Activated naive CD8-positive, alpha-beta T cell treated with anti-CD3 and anti-CD28 coated beads for 36 hours (primary cell): Measurements from ENCODE around the gene RXRA. TPM values are rescaled to one million over a fixed set of nuclear protein-coding genes. Genes with fewer than 3 reads are reported as not detected.

Experiments
- DNase-seq: peaks from one replicate; pipeline ENCODE4 v3.0.0; 2021
- H3K27ac Mint-ChIP-seq: one replicate; pipeline ENCODE4 v1.8.0; 2022; ENCODE audit warnings: mild to moderate bottlenecking, moderate library complexity, mixed read lengths
- H3K27me3 Mint-ChIP-seq: one replicate; pipeline ENCODE4 v1.8.0; 2022; ENCODE audit warnings: mild to moderate bottlenecking, mixed read lengths
- H3K36me3 Mint-ChIP-seq: one replicate; pipeline ENCODE4 v1.8.0; 2021; ENCODE audit warnings: mild to moderate bottlenecking, mixed read lengths
- H3K4me1 Mint-ChIP-seq: one replicate; pipeline ENCODE4 v1.8.0; 2021; ENCODE audit warnings: mixed read lengths
- H3K4me3 Mint-ChIP-seq: one replicate; pipeline ENCODE4 v1.8.0; 2022; ENCODE audit warnings: mild to moderate bottlenecking, moderate library complexity, mixed read lengths
- H3K9me3 Mint-ChIP-seq: one replicate; pipeline ENCODE4 v1.8.0; 2022; ENCODE audit warnings: mixed read lengths
- total RNA-seq, 2 experiments: library from RNA; stranded (reverse); gene quantifications; one replicate each; pipeline ENCODE4 v1.2.3, GENCODE V29; 2021

Gene RXRA
- total RNA-seq, 2 experiments from 2014 or later, result 11.0 to 11.4 TPM

GRCh38 chr9:134443174-134444037, 117.2 kb downstream of the RXRA start:
- peak; percentile 88 for DNase-seq
- Mint-ChIP-seq H3K4me3 (no peak overlapping the region), H3K4me1 (peaks cover 7% of the 10 kb centered on the region), H3K27ac (no peak overlapping the region), H3K9me3 (peaks cover 2% of the 10 kb centered on the region), H3K27me3 (peaks cover 30% of the 10 kb centered on the region), H3K36me3 (no peaks in the 10 kb centered on the region)

DNA sequence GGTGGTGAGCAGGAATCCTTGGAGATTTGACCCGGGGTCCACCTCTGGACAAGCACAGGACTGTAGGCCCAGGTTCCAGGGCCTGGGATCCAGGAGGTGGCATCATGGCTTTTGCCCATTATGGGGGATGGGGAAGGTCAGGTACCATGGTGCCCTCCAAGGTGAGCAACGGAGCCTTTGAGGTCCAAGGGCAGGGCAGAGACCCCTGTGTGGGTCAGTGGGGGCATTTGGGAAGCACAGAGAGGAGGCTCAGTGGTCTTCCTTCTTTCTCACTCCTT, 117.7 kb downstream of the RXRA start:
- Mint-ChIP-seq H3K36me3 (no peaks in the 10 kb centered on the region), H3K27ac (no peak overlapping the region), H3K27me3 (peaks cover 30% of the 10 kb centered on the region), H3K4me3 (no peak overlapping the region), H3K4me1 (peaks cover 7% of the 10 kb centered on the region), H3K9me3 (peaks cover 6% of the 10 kb centered on the region)
- DNase-seq, result no peak

DNA sequence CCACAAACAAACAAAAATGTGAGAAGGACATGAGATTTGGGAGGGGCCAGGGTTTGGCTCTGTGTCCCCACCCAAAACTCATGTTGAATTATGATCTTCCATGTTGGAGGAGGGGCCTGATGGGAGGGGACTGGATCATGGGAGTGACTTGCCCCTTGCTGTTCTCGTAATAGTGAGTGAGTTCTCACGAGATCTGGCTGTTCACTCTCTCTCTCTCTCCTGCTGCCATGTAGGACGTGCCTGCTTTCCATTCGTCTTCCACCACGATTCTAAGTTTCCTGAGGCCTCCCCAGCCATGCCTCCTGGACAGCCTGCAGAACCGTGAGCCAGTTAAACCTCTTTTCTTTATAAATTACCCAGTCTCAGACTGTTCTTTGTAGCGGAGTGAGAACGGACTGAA, 118.7 kb downstream of the RXRA start:
- DNase-seq, result no peak
- H3K4me3 Mint-ChIP-seq, result no peak overlapping the region
- H3K27me3 Mint-ChIP-seq, result peaks cover 25% of the 10 kb centered on the region
- H3K36me3 Mint-ChIP-seq, result no peaks in the 10 kb centered on the region
- no peak overlapping the region for H3K27ac Mint-ChIP-seq
- H3K4me1 Mint-ChIP-seq, result peaks cover 9% of the 10 kb centered on the region
- H3K9me3 Mint-ChIP-seq, result peaks cover 10% of the 10 kb centered on the region

- DNase-seq, result peak; percentile 81
- no peak overlapping the region for H3K4me3 Mint-ChIP-seq
- peaks cover 2% of the 10 kb centered on the region for H3K4me1 Mint-ChIP-seq
- H3K27ac Mint-ChIP-seq, result no peak overlapping the region
- peaks cover 10% of the 10 kb centered on the region for H3K9me3 Mint-ChIP-seq
- no peaks in the 10 kb centered on the region for H3K27me3 Mint-ChIP-seq
- no peaks in the 10 kb centered on the region for H3K36me3 Mint-ChIP-seq
Measured at GRCh38 chr9:134449180-134449916, 123.1 kb downstream of the RXRA start.

GRCh38 chr9:134451700-134452458, 125.6 kb downstream of the RXRA start:
- no peak for DNase-seq
- Mint-ChIP-seq H3K9me3 (peaks cover 10% of the 10 kb centered on the region), H3K36me3 (no peaks in the 10 kb centered on the region), H3K4me1 (peaks cover 12% of the 10 kb centered on the region), H3K4me3 (no peak overlapping the region), H3K27ac (no peak overlapping the region), H3K27me3 (no peaks in the 10 kb centered on the region)

DNA sequence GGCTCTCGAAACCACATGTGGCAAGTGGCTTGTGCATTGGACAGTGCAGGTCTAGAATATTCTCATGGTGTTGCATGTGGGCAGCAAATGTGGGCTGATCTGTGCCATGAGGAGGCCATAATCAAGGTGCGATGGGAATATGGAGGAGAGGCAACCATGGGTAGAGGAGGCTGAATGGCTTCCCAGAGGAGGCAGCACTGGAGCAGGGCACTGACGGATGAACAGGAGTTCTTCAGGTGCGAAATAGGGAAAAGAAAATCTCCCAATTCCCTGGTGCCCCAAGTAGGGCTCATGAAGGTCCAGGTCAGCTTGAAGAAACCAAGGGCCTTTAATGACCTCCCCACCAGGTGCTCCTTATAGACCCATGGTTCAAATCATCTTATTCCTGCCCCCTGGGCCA, 126.5 kb downstream of the RXRA start:
- Mint-ChIP-seq H3K36me3 (no peaks in the 10 kb centered on the region), H3K27ac (no peak overlapping the region), H3K27me3 (no peaks in the 10 kb centered on the region), H3K4me1 (peaks cover 15% of the 10 kb centered on the region), H3K4me3 (no peak overlapping the region), H3K9me3 (peaks cover 10% of the 10 kb centered on the region)
- DNase-seq, result no peak

GRCh38 chr9:134453776-134454475, 127.7 kb downstream of the RXRA start:
- Mint-ChIP-seq H3K4me3 (no peak overlapping the region), H3K27ac (no peak overlapping the region)

GRCh38 chr9:134454476-134454857, 128.2 kb downstream of the RXRA start:
- peaks cover under 1% of the 10 kb centered on the region for H3K9me3 Mint-ChIP-seq
- no peak overlapping the region for H3K27ac Mint-ChIP-seq
- no peaks in the 10 kb centered on the region for H3K36me3 Mint-ChIP-seq
- DNase-seq, result no peak
- no peak overlapping the region for H3K4me3 Mint-ChIP-seq
- peaks cover 21% of the 10 kb centered on the region for H3K4me1 Mint-ChIP-seq
- H3K27me3 Mint-ChIP-seq, result no peaks in the 10 kb centered on the region

More at GRCh38 chr9:134453776-134454475, 127.7 kb downstream of the RXRA start:
- DNase-seq, result no peak
- Mint-ChIP-seq H3K36me3 (no peaks in the 10 kb centered on the region), H3K27me3 (no peaks in the 10 kb centered on the region), H3K4me1 (peaks cover 21% of the 10 kb centered on the region), H3K9me3 (peaks cover 4% of the 10 kb centered on the region)

DNA sequence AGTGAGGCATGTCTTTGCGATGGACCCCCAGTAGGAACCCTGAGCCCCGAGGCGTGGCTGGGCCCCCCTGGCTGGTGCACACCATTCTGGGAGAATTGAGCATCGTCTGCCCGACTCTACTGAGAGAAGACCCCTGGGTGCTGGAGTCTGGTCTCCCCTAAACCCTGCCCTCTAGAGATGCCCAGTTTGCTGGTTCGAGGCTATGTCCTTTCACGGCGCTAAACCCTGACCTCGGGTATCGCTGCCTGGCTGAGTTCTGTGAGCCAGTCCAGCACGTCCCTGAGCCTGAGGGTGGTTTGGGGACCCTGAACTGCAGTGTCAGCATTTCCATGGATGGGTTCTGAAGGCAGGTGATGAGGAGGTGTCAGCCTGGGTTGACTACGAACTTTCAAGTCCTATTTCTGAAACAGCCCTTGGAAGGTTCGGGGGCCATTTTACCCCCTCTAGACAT, 128.8 kb downstream of the RXRA start:
- DNase-seq, result no peak
- Mint-ChIP-seq H3K36me3 (no peaks in the 10 kb centered on the region), H3K9me3 (no peaks in the 10 kb centered on the region), H3K4me1 (peaks cover 18% of the 10 kb centered on the region), H3K27ac (no peak overlapping the region), H3K4me3 (no peak overlapping the region), H3K27me3 (no peaks in the 10 kb centered on the region)

DNA sequence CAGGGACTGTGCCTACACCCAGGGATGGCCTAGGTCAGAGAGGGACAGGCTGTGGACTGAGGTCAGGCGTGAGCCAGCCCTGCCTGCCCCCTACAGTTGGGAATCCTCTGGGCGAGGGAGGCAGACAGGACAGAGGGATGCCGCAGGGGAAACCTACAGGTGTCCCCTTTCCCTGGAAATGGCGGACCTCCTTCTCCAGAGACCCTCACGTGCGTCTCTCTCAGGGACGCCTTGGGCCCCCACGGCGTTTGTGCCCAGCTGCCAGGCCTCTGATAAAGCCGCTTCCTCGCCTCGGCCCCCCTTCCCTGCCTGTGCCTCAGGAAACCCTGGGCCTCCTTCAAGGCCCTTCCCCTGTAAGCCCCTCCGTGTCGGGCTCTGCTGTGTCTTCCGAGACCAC, 129.3 kb downstream of the RXRA start:
- Mint-ChIP-seq H3K36me3 (no peaks in the 10 kb centered on the region), H3K27ac (peak overlapping the region; percentile 97), H3K27me3 (no peaks in the 10 kb centered on the region), H3K4me1 (peaks cover 18% of the 10 kb centered on the region), H3K4me3 (peak overlapping the region; percentile 83), H3K9me3 (no peaks in the 10 kb centered on the region)
- DNase-seq, result no peak

DNA sequence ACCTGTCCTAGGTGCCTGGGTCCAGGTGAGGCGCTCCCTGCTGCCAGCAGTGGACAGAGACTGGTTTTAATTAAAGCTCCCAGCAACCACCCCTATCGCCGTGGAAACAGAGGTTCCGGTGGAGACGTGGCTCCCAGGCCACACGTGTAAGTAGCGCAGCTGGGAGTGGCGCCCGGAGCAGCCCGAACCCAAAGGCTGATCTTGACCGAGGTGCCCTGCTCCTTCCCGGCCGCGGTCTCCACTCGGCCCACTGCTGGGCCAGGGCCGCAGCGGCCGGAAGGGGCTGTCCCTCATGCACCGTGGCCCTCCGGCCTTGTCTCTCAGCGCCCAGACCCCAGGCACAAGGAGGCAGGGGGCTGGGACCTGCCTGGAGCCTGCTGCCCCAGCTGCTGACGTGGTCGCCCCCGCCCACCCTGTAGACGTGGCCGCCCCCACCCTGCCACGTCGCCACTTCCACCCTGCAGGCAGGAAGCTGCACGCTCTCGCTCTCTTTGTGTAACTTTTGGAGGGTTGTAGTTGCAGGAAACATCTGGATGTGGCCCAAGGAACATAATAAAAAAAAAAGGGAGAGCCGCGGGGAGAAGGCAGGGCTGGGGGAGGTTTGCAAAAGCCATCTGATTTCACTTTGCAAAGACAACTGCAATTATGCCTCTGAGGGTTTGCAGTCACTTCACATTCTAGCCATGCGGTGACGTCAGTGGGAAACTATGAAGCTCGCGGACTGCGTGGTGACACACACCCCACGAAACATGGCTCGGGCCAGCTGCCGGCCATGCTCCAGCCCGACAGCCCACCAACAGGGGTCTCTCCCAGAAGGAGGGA, 129.9 kb downstream of the RXRA start:
- H3K36me3 Mint-ChIP-seq, result no peaks in the 10 kb centered on the region
- peaks cover 18% of the 10 kb centered on the region for H3K4me1 Mint-ChIP-seq
- H3K9me3 Mint-ChIP-seq, result no peaks in the 10 kb centered on the region
- H3K4me3 Mint-ChIP-seq, result peak overlapping the region; percentile 83
- H3K27me3 Mint-ChIP-seq, result no peaks in the 10 kb centered on the region
- peak overlapping the region; percentile 97 for H3K27ac Mint-ChIP-seq
- DNase-seq, result peak; percentile 77

DNA sequence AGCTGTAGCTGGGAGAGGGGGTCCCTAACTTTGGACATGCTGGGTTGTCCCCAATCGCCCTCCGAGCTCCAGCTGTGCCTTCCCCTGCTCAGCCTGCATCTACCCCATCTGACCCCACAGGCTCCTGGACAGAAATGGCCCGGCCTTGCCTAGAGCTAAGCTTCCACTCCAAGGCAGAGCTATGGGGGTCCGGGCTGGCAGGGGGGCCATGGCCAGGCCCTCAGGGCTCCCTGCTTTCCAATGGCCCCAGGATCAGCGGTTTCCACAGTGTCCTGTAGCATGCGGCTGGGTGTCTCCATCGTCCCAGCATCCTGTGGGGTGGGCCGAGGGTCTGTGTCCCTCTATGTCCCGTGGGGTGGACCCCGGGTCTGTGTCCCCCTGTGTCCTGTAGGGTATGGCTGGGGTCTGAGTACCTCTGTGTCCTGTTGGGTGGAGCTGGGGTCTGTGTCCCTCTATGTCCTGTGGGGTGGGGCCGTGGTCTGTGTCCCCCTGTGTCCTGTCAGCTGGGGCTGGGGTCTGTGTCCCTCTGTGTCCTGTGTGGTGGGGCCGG, 130.6 kb downstream of the RXRA start:
- H3K27me3 Mint-ChIP-seq, result no peaks in the 10 kb centered on the region
- no peak for DNase-seq
- no peak overlapping the region for H3K4me3 Mint-ChIP-seq
- peak overlapping the region; percentile 97 for H3K27ac Mint-ChIP-seq
- no peaks in the 10 kb centered on the region for H3K36me3 Mint-ChIP-seq
- H3K9me3 Mint-ChIP-seq, result no peaks in the 10 kb centered on the region
- peaks cover 18% of the 10 kb centered on the region for H3K4me1 Mint-ChIP-seq

GRCh38 chr9:134457321-134458206, 131.3 kb downstream of the RXRA start:
- no peak for DNase-seq
- Mint-ChIP-seq H3K4me3 (no peak overlapping the region), H3K4me1 (peaks cover 20% of the 10 kb centered on the region), H3K36me3 (no peaks in the 10 kb centered on the region), H3K27me3 (no peaks in the 10 kb centered on the region), H3K9me3 (no peaks in the 10 kb centered on the region), H3K27ac (peak overlapping the region; percentile 97)
